GM18517 (cell line): ENCODE measurements around the gene NAB1.
A peak's percentile ranks its signal among the peaks of the same experiment; 100 is the strongest.
"Not testable (repeated sequence)": the region's sequence is repeated elsewhere in the genome, so short reads cannot be mapped to it uniquely, and the experiment has no call there.

Source experiments
- ATAC-seq: cut with Tn5 transposase; IDR thresholded peaks from one replicate; pipeline ENCODE4 v1.9.1; 2021; ENCODE audit warnings: mild to moderate bottlenecking, moderate library complexity; ENCODE audit not compliant: unreplicated experiment

Gene NAB1

DNA sequence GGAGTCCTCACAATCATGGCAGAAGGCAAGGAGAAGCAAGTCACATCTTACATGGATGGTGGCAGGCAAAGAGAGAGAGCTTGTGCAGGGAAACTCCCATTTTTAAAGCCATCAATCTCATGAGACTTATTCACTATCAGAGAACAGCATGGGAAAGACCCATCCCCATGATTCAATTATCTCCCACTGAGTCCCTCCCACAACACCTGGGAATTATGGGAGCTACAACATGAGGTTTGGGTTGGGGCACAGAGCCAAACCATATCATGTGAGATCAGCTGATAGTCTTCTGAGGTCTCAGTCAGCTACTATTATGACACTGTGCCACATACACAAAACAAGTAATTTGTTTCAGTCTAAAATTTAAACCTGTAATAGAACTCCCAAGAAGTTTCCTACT is 59.8 kb downstream of the NAB1 start:
- not testable (repeated sequence) for ATAC-seq

DNA sequence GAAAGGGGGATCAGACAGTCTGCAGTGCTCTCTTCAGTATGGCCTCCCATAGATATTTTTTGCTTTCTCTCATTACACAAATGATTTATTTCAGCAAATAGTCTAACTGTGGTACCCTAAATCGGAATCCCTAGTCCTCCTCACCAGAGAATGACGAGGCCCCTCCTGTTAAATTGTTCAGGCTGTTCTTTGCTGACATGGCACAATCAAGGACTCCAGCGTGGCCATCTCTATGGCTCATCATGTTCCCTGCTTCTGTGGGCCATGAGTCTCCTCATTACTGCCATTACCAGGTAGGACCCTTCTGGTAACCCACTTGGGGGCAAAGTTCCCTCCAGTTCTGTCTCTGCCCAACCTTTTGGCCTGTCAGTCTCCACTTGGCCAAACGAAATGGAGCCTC is 62.2 kb downstream of the NAB1 start:
- no peak for ATAC-seq

DNA sequence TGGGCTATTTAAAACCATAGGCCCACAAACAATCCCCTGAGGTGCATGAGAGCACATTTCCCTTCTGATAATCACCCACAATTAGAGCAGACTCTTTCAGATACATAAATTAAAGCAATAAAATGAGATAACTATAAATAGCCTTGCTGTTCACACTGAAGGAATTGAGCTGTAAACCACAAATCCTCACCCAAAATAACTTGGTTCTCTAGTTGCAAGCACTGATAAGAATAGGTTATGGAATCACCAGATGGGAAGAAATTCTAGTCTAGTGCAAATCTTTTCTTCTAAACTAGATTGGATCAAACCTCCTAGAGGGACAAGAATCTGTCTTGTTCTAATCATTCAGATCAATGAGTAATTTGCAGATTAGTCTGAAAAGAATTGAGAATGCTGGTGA is 64.6 kb downstream of the NAB1 start:
- no peak for ATAC-seq

DNA sequence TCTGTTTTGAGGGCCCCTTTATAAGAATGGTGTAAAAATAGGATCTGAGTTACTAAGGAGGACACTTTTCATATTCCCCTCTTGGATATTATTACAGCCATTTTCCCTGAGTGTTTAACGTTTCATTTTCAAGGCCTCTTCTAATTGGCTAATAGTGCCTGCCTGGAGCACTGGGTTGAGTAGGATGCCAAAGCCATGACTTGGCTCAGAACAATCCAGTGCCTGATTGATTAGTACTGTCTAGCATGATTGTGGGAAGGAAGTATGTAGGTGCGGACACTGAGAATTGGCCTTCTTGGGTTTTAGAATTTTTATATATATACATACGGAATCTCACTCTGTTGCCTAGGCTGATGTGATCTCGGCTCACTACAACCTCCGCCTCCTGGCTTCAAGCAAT is 66.1 kb downstream of the NAB1 start:
- ATAC-seq: no peak

DNA sequence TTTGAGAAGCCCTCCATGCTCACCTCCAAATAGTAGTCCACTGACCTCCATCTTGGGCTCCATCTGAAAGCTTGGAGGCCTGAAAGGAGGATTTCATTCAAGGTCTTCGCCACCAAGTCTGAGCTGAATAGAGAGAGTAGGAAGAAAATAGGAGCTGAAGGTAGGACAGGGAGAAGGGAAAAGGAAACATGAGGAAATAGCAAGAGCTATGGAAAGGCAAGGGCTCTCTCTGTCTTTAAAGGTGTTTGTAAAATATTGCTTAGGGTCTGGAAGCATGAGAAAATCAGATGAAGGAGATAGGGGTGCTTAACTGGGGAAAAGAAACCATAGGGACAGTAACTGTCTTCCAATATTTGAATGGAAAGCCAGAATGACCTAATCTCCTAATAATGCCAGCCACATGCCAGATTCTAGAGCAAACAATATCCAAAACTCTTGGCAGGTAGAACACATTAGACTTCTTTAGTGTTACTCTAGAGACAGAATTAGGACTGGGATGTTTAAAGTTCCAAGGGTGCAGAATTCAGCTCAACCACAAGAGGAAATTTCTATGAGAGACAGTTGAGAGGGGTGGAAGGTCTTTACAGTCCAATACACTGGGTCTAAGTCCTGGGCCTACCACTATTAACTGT is 67.4 kb downstream of the NAB1 start:
- ATAC-seq: no peak

DNA sequence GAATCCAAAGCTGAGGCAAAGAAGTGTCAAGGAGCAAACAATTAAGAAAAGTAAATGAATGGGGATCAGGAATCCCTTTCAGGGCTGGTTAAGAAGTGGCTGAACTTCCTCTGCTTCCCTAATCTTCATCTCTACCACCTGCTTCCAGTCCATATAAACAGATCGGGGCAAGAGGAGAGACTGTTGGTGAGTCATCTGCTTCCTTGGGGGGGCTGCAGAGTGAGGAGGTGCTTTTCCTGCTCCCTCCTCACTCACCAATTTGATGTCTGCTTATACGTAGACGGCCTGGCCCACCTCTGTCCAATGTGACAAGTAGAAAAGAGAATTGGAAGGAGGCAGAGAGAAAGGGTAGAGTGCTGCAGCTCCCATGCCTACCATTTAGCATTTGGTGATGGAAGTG is 68.4 kb downstream of the NAB1 start:
- ATAC-seq: no peak

DNA sequence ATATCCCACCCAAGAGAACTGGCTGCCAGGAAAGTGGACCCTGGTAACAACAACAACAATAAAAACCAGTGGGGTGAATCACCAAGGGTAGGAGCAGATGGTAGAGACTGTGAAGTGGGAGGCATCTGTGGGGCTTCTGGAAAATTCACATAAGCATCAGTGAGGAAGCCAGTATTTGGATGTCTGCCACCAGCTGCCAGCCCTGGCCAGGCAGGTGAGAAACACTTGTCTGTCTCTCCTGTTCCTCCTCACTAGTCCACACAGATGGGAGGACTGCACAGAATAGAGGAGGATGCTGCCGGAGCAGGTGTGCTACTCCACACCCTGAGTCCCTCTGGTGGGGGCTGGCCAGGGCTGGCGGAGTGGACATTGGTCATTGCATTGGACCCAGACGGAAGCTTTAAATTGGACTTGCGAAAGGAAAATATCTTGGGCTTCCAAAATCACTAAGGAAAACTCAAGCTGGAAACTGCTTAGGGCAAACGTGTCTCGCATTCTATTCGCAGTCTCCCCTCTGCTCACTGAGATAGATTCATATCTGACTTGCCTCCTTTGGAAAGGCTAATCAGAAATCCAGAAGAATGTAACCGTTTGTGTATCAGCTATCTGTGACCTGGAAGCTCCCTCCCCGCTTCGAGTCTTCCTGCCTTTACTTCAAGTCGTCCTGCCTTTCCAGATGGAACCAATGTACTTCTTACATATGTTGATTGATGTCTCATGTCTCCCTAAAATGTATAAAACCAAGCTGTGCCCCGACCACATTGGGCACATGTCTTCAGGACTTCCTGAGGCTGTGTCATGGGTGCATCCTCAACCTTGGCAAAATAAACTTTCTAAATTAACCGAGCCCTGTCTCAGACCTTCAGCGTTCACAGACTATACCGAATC is 69.1 kb downstream of the NAB1 start:
- no peak for ATAC-seq

DNA sequence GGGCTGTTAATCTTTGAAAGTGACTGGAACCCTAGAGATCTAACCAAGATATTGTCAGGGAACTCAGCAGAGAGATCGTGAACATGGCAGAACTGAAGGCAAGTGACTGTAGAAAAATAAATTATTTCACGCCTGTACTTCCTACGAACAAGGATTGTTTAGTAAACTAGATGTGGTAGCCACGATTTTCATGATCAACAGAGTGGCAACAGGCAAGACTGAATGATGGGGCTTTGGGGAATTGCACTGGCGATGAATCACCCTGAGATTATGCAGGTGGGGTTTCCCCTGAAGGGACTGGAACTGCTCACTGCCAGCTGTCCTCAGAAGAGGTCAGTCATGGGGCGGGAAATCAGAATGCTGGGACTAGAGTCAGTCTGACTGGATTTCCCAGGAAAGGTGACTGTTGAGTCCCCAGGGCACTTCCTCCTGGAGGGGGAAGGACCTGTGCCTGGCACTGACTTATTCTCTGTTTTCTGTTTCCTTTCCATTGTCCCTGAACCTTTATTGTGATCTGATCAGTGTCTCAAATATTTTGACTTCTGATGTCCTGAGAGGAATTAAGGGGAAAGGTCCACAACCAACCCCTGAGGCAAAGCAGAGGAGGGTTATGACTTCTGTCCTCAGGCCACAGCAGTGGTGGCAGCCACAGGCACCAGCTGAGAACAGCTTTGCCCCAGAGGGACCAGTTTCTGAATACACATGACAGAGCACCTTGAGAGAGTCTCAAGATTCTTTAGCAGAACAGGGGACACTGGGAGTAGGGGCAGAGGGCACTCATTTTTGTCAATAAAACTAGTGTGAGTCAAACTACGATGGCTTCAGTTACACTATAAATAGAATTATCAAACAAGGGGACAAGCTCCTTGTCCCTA is 70.0 kb downstream of the NAB1 start:
- ATAC-seq: peak; percentile 61

DNA sequence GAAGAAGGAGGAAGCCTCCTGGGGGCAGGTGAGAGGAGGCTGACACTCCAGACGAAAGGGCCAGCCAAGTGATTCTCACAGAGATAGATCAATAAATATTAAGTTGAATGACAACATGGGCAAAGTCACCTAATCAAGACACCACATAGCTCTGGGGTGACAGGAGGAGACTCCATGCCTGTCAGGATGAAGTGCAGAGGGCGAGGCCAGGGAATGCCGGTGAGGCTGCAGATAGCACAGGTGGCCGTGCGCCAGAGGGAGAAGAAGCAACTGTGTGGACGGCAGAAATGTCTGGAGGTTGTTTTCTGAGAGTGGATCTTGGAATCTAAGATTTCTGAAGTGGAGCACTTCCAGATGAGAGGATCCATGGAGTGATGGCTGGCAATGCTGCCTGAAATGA is 71.4 kb downstream of the NAB1 start:
- no peak for ATAC-seq

DNA sequence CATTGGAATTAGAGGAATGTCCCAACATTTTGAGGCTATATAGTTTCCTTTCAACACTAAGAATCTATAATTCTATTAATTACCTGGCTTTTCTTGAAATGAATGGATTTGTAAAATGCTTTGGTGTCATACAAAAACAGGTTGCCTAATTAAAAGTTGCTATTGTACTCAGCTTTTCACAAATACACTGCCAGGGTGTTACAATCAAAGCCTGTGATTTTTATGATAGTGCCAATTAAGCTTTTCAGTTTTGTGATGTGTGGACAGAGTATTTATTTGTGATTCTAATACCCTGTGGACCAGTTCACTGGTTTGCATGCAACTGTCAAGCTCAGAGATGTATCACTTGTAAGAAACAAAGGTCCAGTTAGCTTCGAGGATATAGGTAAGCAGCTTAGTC is 71.8 kb downstream of the NAB1 start:
- no peak for ATAC-seq

DNA sequence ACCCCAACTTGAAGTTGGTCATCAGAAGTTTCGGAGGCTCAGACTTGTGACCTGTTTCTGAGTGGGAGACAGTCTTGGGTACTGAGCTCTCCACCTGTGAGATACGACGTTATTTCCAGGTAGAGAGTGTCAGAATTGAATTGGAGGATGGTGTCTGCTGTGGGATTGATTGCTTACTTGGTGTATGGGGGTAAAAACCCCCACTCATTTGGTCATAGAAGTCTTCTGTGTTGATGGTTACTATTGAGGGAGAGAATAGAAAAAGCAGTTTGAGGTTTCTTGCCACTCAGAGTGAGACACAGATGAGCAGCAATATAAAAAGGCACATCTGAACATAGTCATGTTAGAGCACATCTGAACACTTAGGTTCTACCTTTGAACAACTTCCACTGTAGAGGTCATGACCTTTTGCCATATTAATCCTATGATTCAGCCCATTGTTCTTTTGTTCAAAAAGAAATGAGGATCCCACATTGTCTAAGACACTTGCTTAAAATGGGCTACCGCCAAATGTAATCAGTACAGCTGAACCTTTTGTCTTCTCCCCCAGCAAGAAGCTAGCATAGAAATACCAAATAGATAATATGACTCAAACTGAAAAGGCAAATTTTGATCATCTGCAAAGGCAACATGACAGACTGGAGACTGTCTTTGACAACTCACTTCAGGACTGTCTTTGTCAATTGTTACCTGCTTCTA is 73.3 kb downstream of the NAB1 start:
- ATAC-seq: peak; percentile 73

DNA sequence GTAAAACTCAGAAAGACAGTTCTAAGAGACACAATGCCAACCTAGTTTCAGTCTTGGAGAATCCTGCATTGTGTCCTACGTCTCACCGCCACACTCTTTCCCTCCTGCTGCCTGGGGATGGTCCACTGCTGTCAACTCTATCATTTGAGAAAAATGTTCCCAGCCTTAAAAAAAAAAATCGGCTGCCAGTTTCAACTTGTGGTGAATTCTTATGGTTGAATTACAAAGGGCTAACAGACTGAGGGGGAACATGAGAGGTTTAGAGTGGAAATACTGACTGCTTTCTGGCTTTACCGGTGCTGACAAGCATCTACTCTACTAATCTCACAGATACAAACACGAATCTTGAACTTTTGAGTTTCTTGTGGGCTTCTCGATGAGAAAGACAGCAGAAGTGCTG is 74.0 kb downstream of the NAB1 start:
- ATAC-seq: no peak

DNA sequence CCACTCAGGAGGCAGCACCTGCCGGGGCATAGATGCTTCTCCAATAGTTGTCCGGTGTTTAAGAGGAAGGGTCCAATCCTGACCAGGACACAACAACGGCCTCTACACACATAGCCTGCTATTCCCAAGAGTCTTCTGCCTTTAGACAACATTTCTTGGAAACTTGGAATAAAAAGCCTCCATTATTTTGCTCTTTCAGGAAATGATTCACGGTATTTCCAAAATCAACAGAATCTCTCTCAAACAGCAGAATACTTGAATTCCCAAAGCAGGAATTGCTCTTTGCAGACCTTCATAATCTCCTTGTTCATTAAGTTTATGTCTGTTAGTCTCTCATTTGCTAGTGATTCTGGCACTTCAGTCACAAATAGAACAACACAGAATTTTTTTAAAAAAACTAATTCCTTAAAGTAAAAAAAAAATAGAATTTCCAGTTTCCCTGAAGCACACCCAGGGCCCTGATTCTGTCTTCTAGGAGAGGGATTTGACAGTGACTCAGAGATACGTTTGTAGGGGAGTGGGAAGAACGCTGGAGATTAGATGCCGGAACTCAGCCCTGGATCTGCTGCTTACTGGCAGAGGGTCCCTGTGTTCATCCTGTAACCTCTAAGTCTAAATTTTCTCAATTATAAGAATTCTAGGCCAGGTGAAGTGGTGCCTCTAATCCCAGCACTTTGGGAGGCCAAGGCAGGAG is 74.7 kb downstream of the NAB1 start:
- ATAC-seq: no peak

DNA sequence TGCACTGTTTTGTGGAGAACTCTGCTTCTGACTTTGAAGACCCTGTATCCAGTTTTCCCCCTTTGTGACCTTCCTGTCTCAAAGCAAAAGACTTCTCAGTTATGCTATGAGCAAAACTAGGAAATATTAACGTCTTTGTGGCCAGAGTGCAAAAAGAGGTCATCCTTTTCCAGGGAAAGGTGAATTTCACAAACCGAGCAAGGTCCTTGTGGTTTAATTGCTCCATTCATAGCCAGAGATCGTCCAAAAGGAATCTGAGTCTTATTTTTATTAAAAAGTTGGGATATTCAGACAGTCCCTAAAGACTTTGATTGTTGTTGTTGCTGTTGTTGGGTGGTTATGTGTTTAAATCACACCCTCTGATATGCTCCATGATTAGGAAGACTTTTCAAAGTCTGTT is 77.4 kb downstream of the NAB1 start:
- no peak for ATAC-seq

DNA sequence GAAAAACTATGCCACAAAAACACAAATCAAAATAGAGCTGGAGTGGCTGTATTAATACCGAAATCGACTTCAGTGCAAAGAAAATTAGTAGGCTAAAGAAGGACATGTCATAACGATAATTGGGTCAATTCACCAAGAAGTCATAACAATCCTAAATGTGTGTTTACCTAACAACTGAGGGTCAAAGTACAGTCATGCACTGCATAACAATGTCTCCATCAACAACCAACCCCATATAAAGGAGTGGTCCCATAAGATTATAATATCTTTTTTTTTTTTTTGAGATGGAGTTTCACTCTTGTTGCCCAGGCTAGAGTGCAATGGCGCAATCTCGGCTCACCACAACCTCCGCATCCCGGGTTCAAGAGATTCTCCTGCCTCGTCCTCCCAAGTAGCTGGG is 87.5 kb downstream of the NAB1 start:
- no peak for ATAC-seq

DNA sequence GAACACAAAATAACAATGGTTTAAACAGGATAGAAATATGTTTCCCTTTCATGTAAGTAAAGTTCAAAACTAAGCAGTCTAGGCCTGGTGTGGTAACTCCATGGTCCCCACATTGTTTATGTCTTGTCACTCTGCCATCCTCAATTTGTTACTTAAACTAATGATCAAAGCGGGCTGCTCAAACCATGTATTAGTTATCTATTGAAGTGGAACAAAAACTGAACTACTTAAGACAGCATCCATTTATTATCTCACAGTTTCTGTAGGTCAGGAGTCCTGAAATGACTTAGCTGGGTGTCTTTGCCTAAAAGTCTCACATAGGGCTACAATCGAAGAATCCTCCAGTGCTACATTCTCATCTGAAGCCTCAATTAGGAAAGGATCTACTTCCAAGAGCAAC is 91.6 kb downstream of the NAB1 start:
- ATAC-seq: no peak
